OCI-LY7 (cell line): ENCODE results near the gene GALNT7. TPM values are rescaled to one million over a fixed set of nuclear protein-coding genes. Genes with fewer than 3 reads are reported as not detected.

Experiments used
- BruUV-seq: library from RNA; stranded (reverse); fragments of 400-500 nt; replicated peaks from 2 replicates; lab custom pipeline; 2021; lab: Mats Ljungman, UMichigan
- CTCF ChIA-PET: fragments of 300-600 bp; sonication (Branson Sonifier 250); formaldehyde crosslinking; loops from one replicate; lab custom pipeline; 2022; ENCODE audit warnings: antibody characterized with exemption; ENCODE audit not compliant: unreplicated experiment; lab: Charles Lee
- POLR2A ChIA-PET: fragments of 300-600 bp; sonication (Branson Sonifier 250); formaldehyde crosslinking; loops from one replicate; lab custom pipeline; 2022; ENCODE audit warnings: antibody characterized with exemption; lab: Charles Lee
- DNase-seq: peaks from one replicate; pipeline ENCODE4 v3.0.0-alpha.2; 2015; ENCODE audit warnings: low spot score
- H2AFZ ChIP-seq: fragments of 200-600 bp; sonication (generic), shearing (Covaris generic); 2 replicates; pipeline ENCODE4 v1.6.1; 2014; ENCODE audit warnings: mild to moderate bottlenecking, antibody characterized with exemption, low read length, moderate library complexity
- H3K27ac ChIP-seq: fragments of 200-600 bp; sonication (generic); 2 replicates; pipeline ENCODE4 v1.5.1; 2014; ENCODE audit warnings: mixed run types, low read depth, mild to moderate bottlenecking, moderate library complexity, low read length, inconsistent platforms; ENCODE audit not compliant: poor library complexity, severe bottlenecking
- H3K36me3 ChIP-seq: fragments of 200-600 bp; sonication (generic); 2 replicates; pipeline ENCODE4 v1.6.1; 2014; ENCODE audit warnings: mild to moderate bottlenecking, antibody characterized with exemption, low read length, moderate library complexity, mixed read lengths; ENCODE audit not compliant: insufficient read depth
- H3K4me1 ChIP-seq: fragments of 200-600 bp; sonication (generic); 2 replicates; pipeline ENCODE4 v1.5.1; 2014; ENCODE audit warnings: mild to moderate bottlenecking, low read length; ENCODE audit not compliant: insufficient read depth, poor library complexity, severe bottlenecking
- H3K4me2 ChIP-seq: fragments of 200-600 bp; sonication (generic); 2 replicates; pipeline ENCODE4 v1.6.1; 2014; ENCODE audit warnings: mild to moderate bottlenecking, low read length
- H3K4me3 ChIP-seq: fragments of 200-600 bp; sonication (generic); 2 replicates; pipeline ENCODE4 v1.5.1; 2014; ENCODE audit warnings: mild to moderate bottlenecking, low read depth, low read length; ENCODE audit not compliant: poor library complexity, severe bottlenecking
- H3K79me2 ChIP-seq: fragments of 200-600 bp; sonication (generic); 2 replicates; pipeline ENCODE4 v1.6.1; 2016; ENCODE audit warnings: low read depth, mild to moderate bottlenecking, low read length, moderate library complexity, mixed read lengths; ENCODE audit not compliant: insufficient read depth
- H3K9me2 ChIP-seq: fragments of 200-600 bp; sonication (generic); 2 replicates; pipeline ENCODE4 v1.6.1; 2016; ENCODE audit warnings: mild to moderate bottlenecking, low read length, mixed read lengths; ENCODE audit not compliant: insufficient read depth
- H3K9me3 ChIP-seq: fragments of 200-600 bp; sonication (generic); 2 replicates; pipeline ENCODE4 v1.6.1; 2014; ENCODE audit warnings: mild to moderate bottlenecking, mixed run types, low read length, mixed read lengths
- H4K20me1 ChIP-seq: fragments of 200-600 bp; sonication (generic); 2 replicates; pipeline ENCODE4 v1.6.1; 2014; ENCODE audit warnings: mild to moderate bottlenecking, antibody characterized with exemption, low read length, moderate library complexity, mixed read lengths; ENCODE audit not compliant: insufficient read depth
- EZH2phosphoT487 ChIP-seq: fragments of 200-600 bp; sonication (generic); IDR thresholded peaks from 2 replicates; pipeline ENCODE4 v1.6.1; 2018; ENCODE audit warnings: low read depth, borderline replicate concordance, mild to moderate bottlenecking, mixed run types, antibody characterized with exemption, low read length, moderate library complexity, mixed read lengths
- intact Hi-C: fragments of 100-400 bp; cut with micrococcal nuclease; formaldehyde crosslinking; loops from one replicate; pipeline ENCODE4 v1.10.0; 2022; ENCODE audit not compliant: unreplicated experiment
- total RNA-seq, 2 experiments: library from RNA; depleted of rRNA in 1 of 2; stranded (reverse); fragments of >200 nt in 1 of 2; shearing (Covaris generic) in 1 of 2; gene quantifications; 2 replicates each; pipeline ENCODE4 v1.2.3, GENCODE V29; 2014 to 2022
- TF ChIP-seq, protein P1 (sequence below): fragments of 200-600 bp; sonication (generic); conservative IDR thresholded peaks from 2 replicates; pipeline ENCODE4 v1.5.1; 2014; ENCODE audit warnings: mild to moderate bottlenecking, antibody characterized with exemption, low read length, moderate library complexity, mixed read lengths

GALNT7 gene
- total RNA-seq, 2 experiments from 2014 or later: 20.3 to 34.4 TPM

DNA sequence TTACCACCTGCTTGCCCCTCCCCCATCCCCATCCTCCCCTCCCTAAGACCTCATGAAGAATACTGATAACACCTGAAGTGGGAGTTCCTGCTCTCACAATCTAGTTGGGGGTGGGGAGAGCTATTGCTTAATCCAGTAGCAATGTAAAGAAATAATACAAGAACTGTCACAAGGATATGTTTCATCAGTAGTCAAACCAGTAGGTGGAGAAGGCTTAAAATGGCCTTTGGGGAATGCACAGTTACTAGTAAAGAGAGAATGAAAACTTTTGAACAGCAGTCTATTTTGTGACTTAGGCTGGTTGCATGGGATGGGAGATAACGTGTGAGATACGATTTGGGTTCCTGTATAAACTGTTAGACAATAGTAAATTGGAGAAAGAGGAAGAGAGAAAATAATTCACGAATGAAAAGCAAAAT lies 6.0 kb downstream of the GALNT7 start:
- DNase-seq: peak; percentile 26
- no peak overlapping the region for H2AFZ ChIP-seq
- ChIA-PET POLR2A (interaction anchor here (0.6 to 2.9 kb wide), 9 partner anchors 9 to 189 kb away, joined by 3 to 14 read pairs (median 4); no protein-coding TSS in a partner anchor), CTCF (interaction anchor here (1.0 kb wide), 1 partner anchor 196 kb away, joined by 7 read pairs; the partner anchor contains the start of gene SAP30)
- peaks cover 22% of the 10 kb centered on the region for H4K20me1 ChIP-seq
- H3K9me3 ChIP-seq: no peaks in the 10 kb centered on the region
- peaks cover 56% of the 10 kb centered on the region for H3K4me1 ChIP-seq
- no peak overlapping the region for H3K27ac ChIP-seq
- no peaks in the 10 kb centered on the region for H3K9me2 ChIP-seq
- H3K36me3 ChIP-seq: no peaks in the 10 kb centered on the region
- intact Hi-C loops: no loop called here
- H3K79me2 ChIP-seq: peaks cover 95% of the 10 kb centered on the region
- H3K4me2 ChIP-seq: peak overlapping the region; percentile 37
- no TSS peak for BruUV-seq
- H3K4me3 ChIP-seq: no peak overlapping the region
- TF ChIP-seq, protein P1, sequence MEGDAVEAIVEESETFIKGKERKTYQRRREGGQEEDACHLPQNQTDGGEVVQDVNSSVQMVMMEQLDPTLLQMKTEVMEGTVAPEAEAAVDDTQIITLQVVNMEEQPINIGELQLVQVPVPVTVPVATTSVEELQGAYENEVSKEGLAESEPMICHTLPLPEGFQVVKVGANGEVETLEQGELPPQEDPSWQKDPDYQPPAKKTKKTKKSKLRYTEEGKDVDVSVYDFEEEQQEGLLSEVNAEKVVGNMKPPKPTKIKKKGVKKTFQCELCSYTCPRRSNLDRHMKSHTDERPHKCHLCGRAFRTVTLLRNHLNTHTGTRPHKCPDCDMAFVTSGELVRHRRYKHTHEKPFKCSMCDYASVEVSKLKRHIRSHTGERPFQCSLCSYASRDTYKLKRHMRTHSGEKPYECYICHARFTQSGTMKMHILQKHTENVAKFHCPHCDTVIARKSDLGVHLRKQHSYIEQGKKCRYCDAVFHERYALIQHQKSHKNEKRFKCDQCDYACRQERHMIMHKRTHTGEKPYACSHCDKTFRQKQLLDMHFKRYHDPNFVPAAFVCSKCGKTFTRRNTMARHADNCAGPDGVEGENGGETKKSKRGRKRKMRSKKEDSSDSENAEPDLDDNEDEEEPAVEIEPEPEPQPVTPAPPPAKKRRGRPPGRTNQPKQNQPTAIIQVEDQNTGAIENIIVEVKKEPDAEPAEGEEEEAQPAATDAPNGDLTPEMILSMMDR: no peak
- no peak for TF ChIP-seq EZH2phosphoT487

DNA sequence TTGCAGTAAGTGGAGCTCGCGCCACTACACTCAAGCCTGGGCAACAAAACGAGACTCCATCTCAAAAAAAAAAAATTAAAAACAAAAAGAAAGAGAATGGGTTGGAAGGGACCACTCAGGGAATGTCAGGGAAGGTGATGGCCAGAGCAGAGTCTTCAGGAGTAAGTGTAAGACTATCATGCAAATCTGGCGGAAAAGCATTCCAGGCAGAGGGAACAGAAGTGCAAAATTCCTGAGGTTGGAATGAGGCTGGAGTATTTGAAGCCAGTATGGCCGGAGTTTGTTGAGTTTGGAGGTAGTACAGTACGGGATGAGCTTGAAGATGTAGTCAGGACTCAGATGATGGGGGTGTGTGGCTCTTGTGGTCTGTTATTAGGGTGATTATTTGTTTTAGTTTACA lies 7.4 kb downstream of the GALNT7 start:
- Histone ChIP-seq H3K4me3 (no peak overlapping the region), H3K4me2 (no peak overlapping the region), H3K36me3 (no peaks in the 10 kb centered on the region), H3K27ac (no peak overlapping the region), H2AFZ (no peak overlapping the region), H3K4me1 (peaks cover 49% of the 10 kb centered on the region), H4K20me1 (peaks cover 13% of the 10 kb centered on the region), H3K9me2 (no peaks in the 10 kb centered on the region), H3K79me2 (peaks cover 99% of the 10 kb centered on the region), H3K9me3 (no peaks in the 10 kb centered on the region)
- CTCF ChIA-PET: no interaction called here
- no peak for DNase-seq
- TF ChIP-seq, protein P1: no peak
- no peak for TF ChIP-seq EZH2phosphoT487
- POLR2A ChIA-PET: interaction anchor here (0.6 to 2.4 kb wide), 5 partner anchors 9 to 101 kb away, joined by 3 to 7 read pairs (median 4); no protein-coding TSS in a partner anchor
- intact Hi-C loops: no loop called here
- BruUV-seq: no TSS peak

GRCh38 chr4:173177232-173177631 lies 8.6 kb downstream of the GALNT7 start:
- no peak for TF ChIP-seq EZH2phosphoT487
- TF ChIP-seq, protein P1: no peak
- no peak for DNase-seq
- H3K9me3 ChIP-seq: no peaks in the 10 kb centered on the region
- no peaks in the 10 kb centered on the region for H3K9me2 ChIP-seq
- H3K4me2 ChIP-seq: peak overlapping the region; percentile 16; the same call in 1 of the 2 replicates
- ChIA-PET POLR2A (interaction anchor here (0.7 to 2.0 kb wide), 4 partner anchors 8 to 29 kb away, joined by 3 to 7 read pairs (median 4); no protein-coding TSS in a partner anchor), CTCF (no interaction called here)
- H3K79me2 ChIP-seq: peaks cover 99% of the 10 kb centered on the region
- no peak overlapping the region for H2AFZ ChIP-seq
- H4K20me1 ChIP-seq: peaks cover 12% of the 10 kb centered on the region
- H3K36me3 ChIP-seq: no peaks in the 10 kb centered on the region
- H3K4me1 ChIP-seq: peaks cover 37% of the 10 kb centered on the region
- H3K27ac ChIP-seq: no peak overlapping the region
- intact Hi-C loops: no loop called here
- BruUV-seq: no TSS peak
- H3K4me3 ChIP-seq: no peak overlapping the region
